Astrocyte (in vitro differentiated cells and primary cell): ENCODE results near the gene ZNRF2. TPM values are rescaled to one million over a fixed set of nuclear protein-coding genes. Genes with fewer than 3 reads are reported as not detected.

Experiments
- DNase-seq: peaks from one replicate; pipeline ENCODE4 v3.0.0-alpha.2; 2010; ENCODE audit warnings: low read depth
- FAIRE-seq: peaks from 2 replicates; lab custom pipeline; 2011; peaks lifted over from hg19 to GRCh38; lab: Jason Lieb, UNC
- H2AFZ ChIP-seq: 2 replicates; pipeline ENCODE4 v1.6.0; 2012; ENCODE audit warnings: low read depth, low read length, inconsistent platforms
- H3K27ac ChIP-seq: 2 replicates; pipeline ENCODE4 v1.5.1; 2011; ENCODE audit warnings: low read depth, low read length, inconsistent platforms
- H3K27me3 ChIP-seq: 2 replicates; pipeline ENCODE4 v1.6.0; 2011; ENCODE audit warnings: low read length, inconsistent platforms; ENCODE audit not compliant: insufficient read depth
- H3K36me3 ChIP-seq: 2 replicates; pipeline ENCODE4 v1.5.1; 2011; ENCODE audit warnings: low read length, inconsistent platforms; ENCODE audit not compliant: insufficient read depth
- H3K4me1 ChIP-seq: 2 replicates; pipeline ENCODE4 v1.5.1; 2011; ENCODE audit warnings: low read length, inconsistent platforms; ENCODE audit not compliant: insufficient read depth
- H3K4me2 ChIP-seq: 2 replicates; pipeline ENCODE4 v1.6.0; 2012; ENCODE audit warnings: low read length, inconsistent platforms
- H3K4me3 ChIP-seq: 2 replicates; pipeline ENCODE4 v1.5.1; 2011; ENCODE audit warnings: low read depth, mild to moderate bottlenecking, low read length, inconsistent platforms; ENCODE audit not compliant: insufficient read depth
- H3K79me2 ChIP-seq: 2 replicates; pipeline ENCODE4 v1.6.0; 2012; ENCODE audit warnings: mild to moderate bottlenecking, low read length, inconsistent platforms; ENCODE audit not compliant: insufficient read depth
- H3K9ac ChIP-seq: 2 replicates; pipeline ENCODE4 v1.6.0; 2012; ENCODE audit warnings: mild to moderate bottlenecking, low read length, inconsistent platforms
- H3K9me3 ChIP-seq: 2 replicates; pipeline ENCODE4 v1.5.1; 2012; ENCODE audit warnings: low read depth, mild to moderate bottlenecking, low read length, inconsistent platforms; ENCODE audit not compliant: insufficient read depth
- H4K20me1 ChIP-seq: 2 replicates; pipeline ENCODE4 v1.6.0; 2012; ENCODE audit warnings: low read length, inconsistent platforms; ENCODE audit not compliant: insufficient read depth
- H3K27ac Mint-ChIP-seq: one replicate; pipeline ENCODE4 v1.8.0; 2021; ENCODE audit warnings: mild to moderate bottlenecking, mixed read lengths; ENCODE audit not compliant: unreplicated experiment
- H3K27me3 Mint-ChIP-seq: one replicate; pipeline ENCODE4 v1.8.0; 2021; ENCODE audit warnings: low read depth, mixed read lengths; ENCODE audit not compliant: unreplicated experiment
- H3K36me3 Mint-ChIP-seq: one replicate; pipeline ENCODE4 v1.8.0; 2021; ENCODE audit warnings: low read depth, mixed read lengths; ENCODE audit not compliant: unreplicated experiment
- H3K4me1 Mint-ChIP-seq: one replicate; pipeline ENCODE4 v1.8.0; 2021; ENCODE audit warnings: low read depth, mixed read lengths; ENCODE audit not compliant: unreplicated experiment
- H3K4me3 Mint-ChIP-seq: one replicate; pipeline ENCODE4 v1.8.0; 2021; ENCODE audit warnings: mild to moderate bottlenecking, moderate library complexity, mixed read lengths; ENCODE audit not compliant: unreplicated experiment
- H3K9me3 Mint-ChIP-seq: one replicate; pipeline ENCODE4 v1.8.0; 2021; ENCODE audit warnings: mild to moderate bottlenecking, mixed read lengths; ENCODE audit not compliant: unreplicated experiment
- EZH2 ChIP-seq: IDR thresholded peaks from 2 replicates; pipeline ENCODE4 v1.6.1; 2012; ENCODE audit warnings: mild to moderate bottlenecking, low read length, inconsistent platforms; ENCODE audit not compliant: insufficient read depth
- total RNA-seq: library from RNA; stranded (reverse); gene quantifications from 2 replicates; pipeline ENCODE4 v1.2.1, GENCODE V29; 2021
- TF ChIP-seq, protein P1 (sequence below): IDR thresholded peaks from 2 replicates; pipeline ENCODE4 v1.5.1; 2011; ENCODE audit warnings: low read depth, mild to moderate bottlenecking, inconsistent platforms, low read length, moderate library complexity; ENCODE audit not compliant: insufficient read depth

Gene ZNRF2
- total RNA-seq, 1 donor from 2014 or later: 9.9 TPM

DNA sequence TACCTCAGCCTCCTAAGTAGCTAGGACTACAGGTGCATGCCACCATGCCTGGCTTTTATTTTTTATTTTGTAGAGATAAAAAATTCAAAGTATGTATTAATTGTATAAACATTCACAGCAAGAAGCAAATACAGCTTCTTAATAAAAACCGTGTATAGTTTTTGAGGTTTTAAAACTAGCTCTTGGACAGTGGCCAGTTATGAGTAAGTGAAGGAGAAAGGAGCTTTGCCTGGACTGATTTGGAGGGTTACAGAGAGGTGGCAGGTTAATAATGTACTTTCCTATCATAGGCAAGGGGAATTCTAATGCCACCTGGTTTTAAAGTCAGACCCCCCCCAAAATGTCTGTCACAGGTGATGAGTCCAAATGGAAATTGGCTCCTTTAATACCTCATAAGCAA, 43.4 kb downstream of the ZNRF2 start:
- no peaks in the 10 kb centered on the region for H3K9me3 ChIP-seq
- no peak overlapping the region for H3K9ac ChIP-seq
- H4K20me1 ChIP-seq: no peaks in the 10 kb centered on the region
- no peak for FAIRE-seq
- DNase-seq: peak; percentile 49
- no peak overlapping the region for H2AFZ ChIP-seq
- H3K79me2 ChIP-seq: no peaks in the 10 kb centered on the region
- Mint-ChIP-seq H3K4me1 (peaks cover 17% of the 10 kb centered on the region), H3K27me3 (no peaks in the 10 kb centered on the region), H3K4me3 (no peak overlapping the region), H3K27ac (no peak overlapping the region), H3K36me3 (peaks cover 2% of the 10 kb centered on the region), H3K9me3 (no peaks in the 10 kb centered on the region)
- H3K4me2 ChIP-seq: no peak overlapping the region
- H3K4me1 ChIP-seq: no peaks in the 10 kb centered on the region
- H3K27ac ChIP-seq: no peak overlapping the region
- no peaks in the 10 kb centered on the region for H3K27me3 ChIP-seq
- no peak overlapping the region for H3K4me3 ChIP-seq
- no peak for TF ChIP-seq EZH2
- TF ChIP-seq, protein P1, sequence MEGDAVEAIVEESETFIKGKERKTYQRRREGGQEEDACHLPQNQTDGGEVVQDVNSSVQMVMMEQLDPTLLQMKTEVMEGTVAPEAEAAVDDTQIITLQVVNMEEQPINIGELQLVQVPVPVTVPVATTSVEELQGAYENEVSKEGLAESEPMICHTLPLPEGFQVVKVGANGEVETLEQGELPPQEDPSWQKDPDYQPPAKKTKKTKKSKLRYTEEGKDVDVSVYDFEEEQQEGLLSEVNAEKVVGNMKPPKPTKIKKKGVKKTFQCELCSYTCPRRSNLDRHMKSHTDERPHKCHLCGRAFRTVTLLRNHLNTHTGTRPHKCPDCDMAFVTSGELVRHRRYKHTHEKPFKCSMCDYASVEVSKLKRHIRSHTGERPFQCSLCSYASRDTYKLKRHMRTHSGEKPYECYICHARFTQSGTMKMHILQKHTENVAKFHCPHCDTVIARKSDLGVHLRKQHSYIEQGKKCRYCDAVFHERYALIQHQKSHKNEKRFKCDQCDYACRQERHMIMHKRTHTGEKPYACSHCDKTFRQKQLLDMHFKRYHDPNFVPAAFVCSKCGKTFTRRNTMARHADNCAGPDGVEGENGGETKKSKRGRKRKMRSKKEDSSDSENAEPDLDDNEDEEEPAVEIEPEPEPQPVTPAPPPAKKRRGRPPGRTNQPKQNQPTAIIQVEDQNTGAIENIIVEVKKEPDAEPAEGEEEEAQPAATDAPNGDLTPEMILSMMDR: no peak
- no peaks in the 10 kb centered on the region for H3K36me3 ChIP-seq

DNA sequence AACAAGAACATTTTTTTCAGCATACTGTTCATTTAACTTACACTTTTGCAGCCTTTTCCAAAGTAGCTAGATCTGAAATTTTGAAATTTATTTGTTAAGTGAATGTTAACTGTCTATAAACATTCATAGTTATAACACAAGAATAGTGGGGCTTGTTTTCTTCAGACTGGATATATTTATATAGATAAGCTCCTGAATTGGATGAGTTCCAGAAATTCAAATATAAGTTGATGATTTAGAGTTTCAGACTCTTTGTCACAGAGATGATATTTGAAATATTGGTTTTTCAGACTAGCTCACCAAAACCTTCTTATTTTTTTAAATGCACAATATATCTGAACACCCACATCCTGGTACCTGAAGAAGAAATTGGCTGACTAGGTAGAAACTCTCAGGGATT, 44.0 kb downstream of the ZNRF2 start:
- FAIRE-seq (no peak), DNase-seq (no peak)
- no peaks in the 10 kb centered on the region for H4K20me1 ChIP-seq
- H3K36me3 Mint-ChIP-seq: peaks cover 2% of the 10 kb centered on the region
- no peak overlapping the region for H3K4me3 ChIP-seq
- no peaks in the 10 kb centered on the region for H3K27me3 Mint-ChIP-seq
- no peaks in the 10 kb centered on the region for H3K27me3 ChIP-seq
- H3K9ac ChIP-seq: no peak overlapping the region
- peaks cover 17% of the 10 kb centered on the region for H3K4me1 Mint-ChIP-seq
- no peaks in the 10 kb centered on the region for H3K79me2 ChIP-seq
- no peak overlapping the region for H3K4me2 ChIP-seq
- H3K9me3 Mint-ChIP-seq: no peaks in the 10 kb centered on the region
- no peak overlapping the region for H3K4me3 Mint-ChIP-seq
- no peaks in the 10 kb centered on the region for H3K36me3 ChIP-seq
- H3K27ac Mint-ChIP-seq: no peak overlapping the region
- H3K9me3 ChIP-seq: no peaks in the 10 kb centered on the region
- no peak overlapping the region for H2AFZ ChIP-seq
- H3K27ac ChIP-seq: no peak overlapping the region
- TF ChIP-seq EZH2: no peak
- TF ChIP-seq, protein P1: no peak
- H3K4me1 ChIP-seq: no peaks in the 10 kb centered on the region

GRCh38 chr7:30329716-30330115, 45.3 kb downstream of the ZNRF2 start:
- Histone ChIP-seq H3K27me3 (no peaks in the 10 kb centered on the region), H3K27ac (no peak overlapping the region), H3K4me2 (no peak overlapping the region), H2AFZ (no peak overlapping the region), H4K20me1 (no peaks in the 10 kb centered on the region), H3K79me2 (no peaks in the 10 kb centered on the region), H3K9me3 (no peaks in the 10 kb centered on the region), H3K4me1 (no peaks in the 10 kb centered on the region), H3K9ac (no peak overlapping the region), H3K36me3 (no peaks in the 10 kb centered on the region), H3K4me3 (no peak overlapping the region)
- H3K36me3 Mint-ChIP-seq: no peaks in the 10 kb centered on the region
- no peak for TF ChIP-seq EZH2
- TF ChIP-seq, protein P1: no peak
- no peak overlapping the region for H3K4me3 Mint-ChIP-seq
- H3K27ac Mint-ChIP-seq: no peak overlapping the region
- DNase-seq (no peak), FAIRE-seq (no peak)
- H3K9me3 Mint-ChIP-seq: no peaks in the 10 kb centered on the region
- no peaks in the 10 kb centered on the region for H3K27me3 Mint-ChIP-seq
- peaks cover 17% of the 10 kb centered on the region for H3K4me1 Mint-ChIP-seq
